H9 (cell line): Measurements from ENCODE around the gene HTRA3. TPM values are rescaled to one million over a fixed set of nuclear protein-coding genes. Genes with fewer than 3 reads are reported as not detected.
A peak's percentile ranks its signal among the peaks of the same experiment; 100 is the strongest.

Source experiments
- DNase-seq: peaks from one replicate; pipeline ENCODE4 v3.0.0-alpha.2; 2017
- H2AFZ ChIP-seq: one replicate; pipeline ENCODE4 v1.6.1; 2013; ENCODE audit warnings: mild to moderate bottlenecking, low read length, control low read depth, moderate library complexity
- H2AK5ac ChIP-seq: 2 replicates; pipeline ENCODE4 v1.6.1; 2013; ENCODE audit warnings: low read length, control low read depth, mixed read lengths; ENCODE audit not compliant: insufficient read length
- H2BK120ac ChIP-seq: one replicate; pipeline ENCODE4 v1.6.1; 2013; ENCODE audit warnings: low read depth, mild to moderate bottlenecking, low read length, control low read depth, inconsistent platforms; ENCODE audit not compliant: poor library complexity, severe bottlenecking
- H2BK12ac ChIP-seq: 2 replicates; pipeline ENCODE4 v1.6.1; 2013; ENCODE audit warnings: low read length, control low read depth, mixed read lengths, low read depth; ENCODE audit not compliant: insufficient read length
- H2BK15ac ChIP-seq: 2 replicates; pipeline ENCODE4 v1.6.1; 2013; ENCODE audit warnings: low read depth, low read length, control low read depth
- H2BK20ac ChIP-seq: one replicate; pipeline ENCODE4 v1.6.1; 2013; ENCODE audit warnings: low read depth, mild to moderate bottlenecking, low read length, control low read depth, inconsistent platforms; ENCODE audit not compliant: poor library complexity, severe bottlenecking
- H2BK5ac ChIP-seq: 2 replicates; pipeline ENCODE4 v1.6.1; 2013; ENCODE audit warnings: low read length, control low read depth, mixed read lengths; ENCODE audit not compliant: insufficient read length
- H3K14ac ChIP-seq: 2 replicates; pipeline ENCODE4 v1.6.1; 2013; ENCODE audit warnings: low read length, control low read depth; ENCODE audit not compliant: insufficient read depth
- H3K18ac ChIP-seq: 2 replicates; pipeline ENCODE4 v1.6.1; 2013; ENCODE audit warnings: low read depth, mild to moderate bottlenecking, mixed read lengths, low read length, control low read depth; ENCODE audit not compliant: insufficient read length
- H3K23ac ChIP-seq: 2 replicates; pipeline ENCODE4 v1.6.1; 2013; ENCODE audit warnings: low read length, control low read depth, mixed read lengths, low read depth; ENCODE audit not compliant: insufficient read length
- H3K23me2 ChIP-seq: 2 replicates; pipeline ENCODE4 v1.6.1; 2013; ENCODE audit warnings: low read depth, mild to moderate bottlenecking, mixed read lengths, low read length, control low read depth; ENCODE audit not compliant: insufficient read length, poor library complexity, severe bottlenecking
- H3K27ac ChIP-seq: 2 replicates; pipeline ENCODE4 v1.5.1; 2013; ENCODE audit warnings: low read length, control low read depth, mixed read lengths, low read depth; ENCODE audit not compliant: insufficient read length
- H3K27me3 ChIP-seq: 2 replicates; pipeline ENCODE4 v1.6.1; 2013; ENCODE audit warnings: low read length, control low read depth, inconsistent platforms; ENCODE audit not compliant: insufficient read depth
- H3K4ac ChIP-seq: 2 replicates; pipeline ENCODE4 v1.6.1; 2013; ENCODE audit warnings: low read depth, mild to moderate bottlenecking, control low read depth, inconsistent platforms, low read length, moderate library complexity
- H3K4me1 ChIP-seq: 2 replicates; pipeline ENCODE4 v1.6.1; 2013; ENCODE audit warnings: low read length, control low read depth, inconsistent platforms; ENCODE audit not compliant: insufficient read depth
- H3K4me2 ChIP-seq: 2 replicates; pipeline ENCODE4 v1.6.1; 2013; ENCODE audit warnings: low read length, control low read depth, mixed read lengths; ENCODE audit not compliant: insufficient read length, insufficient read depth
- H3K56ac ChIP-seq: 2 replicates; pipeline ENCODE4 v1.6.1; 2013; ENCODE audit warnings: low read depth, mild to moderate bottlenecking, mixed read lengths, low read length, control low read depth; ENCODE audit not compliant: insufficient read length
- H3K79me1 ChIP-seq: 2 replicates; pipeline ENCODE4 v1.6.1; 2013; ENCODE audit warnings: low read depth, mild to moderate bottlenecking, moderate library complexity, low read length, control low read depth, inconsistent platforms; ENCODE audit not compliant: insufficient read depth, poor library complexity, severe bottlenecking
- H3K79me2 ChIP-seq: 2 replicates; pipeline ENCODE4 v1.6.1; 2013; ENCODE audit warnings: low read length, control low read depth, inconsistent platforms; ENCODE audit not compliant: insufficient read depth
- H3K9ac ChIP-seq: 2 replicates; pipeline ENCODE4 v1.6.1; 2013; ENCODE audit warnings: low read length, control low read depth, mixed read lengths; ENCODE audit not compliant: insufficient read length; ENCODE audit errors: extremely low read depth
- H3K9me3 ChIP-seq: one replicate; pipeline ENCODE4 v1.6.1; 2013; ENCODE audit warnings: low read depth, low read length, inconsistent platforms; ENCODE audit not compliant: control insufficient read depth
- H3T11ph ChIP-seq: one replicate; pipeline ENCODE4 v1.6.1; 2013; ENCODE audit warnings: mild to moderate bottlenecking, low read length, control low read depth, inconsistent platforms
- H4K20me1 ChIP-seq: one replicate; pipeline ENCODE4 v1.6.1; 2013; ENCODE audit not compliant: control insufficient read depth, insufficient read length, insufficient read depth
- H4K5ac ChIP-seq: 2 replicates; pipeline ENCODE4 v1.6.1; 2013; ENCODE audit warnings: low read depth, mild to moderate bottlenecking, mixed read lengths, low read length, control low read depth; ENCODE audit not compliant: insufficient read length
- H4K8ac ChIP-seq: replicated peaks from 2 replicates; pipeline ENCODE4 v1.6.1; 2013; ENCODE audit warnings: low read length, control low read depth, mixed read lengths, low read depth; ENCODE audit not compliant: insufficient read length
- H4K91ac ChIP-seq: 2 replicates; pipeline ENCODE4 v1.6.1; 2013; ENCODE audit warnings: low read depth, mild to moderate bottlenecking, moderate library complexity, mixed read lengths, low read length, control low read depth; ENCODE audit not compliant: insufficient read length
- H3K27ac Mint-ChIP-seq, 3 experiments: 2 replicates in 2 of 3; 3 replicates in 1 of 3; pipeline ENCODE4 v1.8.0; 2020 to 2021; ENCODE audit warnings: mixed read lengths in 3 of 3, mild to moderate bottlenecking in 1 of 3, moderate library complexity in 1 of 3
- H3K27me3 Mint-ChIP-seq: 2 replicates; pipeline ENCODE4 v1.8.0; 2021; ENCODE audit warnings: low read depth, mild to moderate bottlenecking, moderate library complexity, mixed read lengths
- H3K36me3 Mint-ChIP-seq, 3 experiments: 2 replicates in 2 of 3; 3 replicates in 1 of 3; pipeline ENCODE4 v1.8.0; 2020 to 2021; ENCODE audit warnings: low read depth in 3 of 3, mixed read lengths in 3 of 3; ENCODE audit not compliant: insufficient read depth in 1 of 3
- H3K4me1 Mint-ChIP-seq, 2 experiments: 2 replicates each; pipeline ENCODE4 v1.8.0; 2020; ENCODE audit warnings: mixed read lengths in 2 of 2
- H3K4me3 Mint-ChIP-seq, 2 experiments: 2 replicates in 1 of 2; 3 replicates in 1 of 2; pipeline ENCODE4 v1.8.0; 2020 to 2021; ENCODE audit warnings: mild to moderate bottlenecking in 2 of 2, mixed read lengths in 2 of 2, moderate library complexity in 1 of 2
- H3K9me3 Mint-ChIP-seq, 2 experiments: 2 replicates in 1 of 2; 3 replicates in 1 of 2; pipeline ENCODE4 v1.8.0; 2020; ENCODE audit warnings: mild to moderate bottlenecking in 2 of 2, mixed read lengths in 2 of 2, moderate library complexity in 1 of 2
- CTCF ChIP-seq: fragments of 200-600 bp; sonication (generic); conservative IDR thresholded peaks from 3 replicates; pipeline ENCODE4 v1.8.0; 2021; ENCODE audit warnings: antibody characterized with exemption, mild to moderate bottlenecking
- WGBS: extraction: QIAGEN DNeasy Blood & Tissue Kit; methylation state at CpG from one replicate; pipeline ENCODE4 v1.1.7; 2013; ENCODE audit warnings: missing lambda C conversion rate, low lambda C conversion rate, mixed read lengths; ENCODE audit not compliant: insufficient read length; ENCODE audit errors: extremely low coverage; 5-methylcytosine and 5-hydroxymethylcytosine counted together
- total RNA-seq: library from RNA; stranded (reverse); gene quantifications from 2 replicates; pipeline ENCODE4 v1.2.1, GENCODE V29; 2021

The HTRA3 gene
- total RNA-seq, 1 experiment from 2014 or later = 3.0 TPM

- Histone ChIP-seq H3K9ac (no peak overlapping the region), H4K20me1 (no peaks in the 10 kb centered on the region), H2BK12ac (no peak overlapping the region), H3T11ph (no peak overlapping the region), H3K18ac (no peak overlapping the region), H3K14ac (no peak overlapping the region), H2BK15ac (no peak overlapping the region), H3K27ac (no peak overlapping the region), H3K4me2 (no peak overlapping the region), H2AK5ac (no peak overlapping the region), H3K23ac (no peak overlapping the region), H3K56ac (no peak overlapping the region), H2AFZ (no peak overlapping the region), H2BK20ac (no peak overlapping the region), H3K27me3 (no peaks in the 10 kb centered on the region), H2BK5ac (no peak overlapping the region), H3K4me1 (no peaks in the 10 kb centered on the region), H3K79me2 (no peaks in the 10 kb centered on the region), H3K79me1 (no peaks in the 10 kb centered on the region), H3K4ac (no peak overlapping the region), H4K5ac (no peak overlapping the region), H2BK120ac (no peak overlapping the region), H3K23me2 (no peaks in the 10 kb centered on the region), H3K9me3 (no peaks in the 10 kb centered on the region), H4K8ac (no peak overlapping the region), H4K91ac (no peak overlapping the region)
- no CpG with 5 or more reads among the region's 20 CpGs for whole genome bisulfite sequencing
- Mint-ChIP-seq H3K27ac (no peak overlapping the region; a peak in 1 of 7 replicates), H3K36me3 (peaks cover 0 to under 1% (median 0%) of the 10 kb centered on the region in 3 experiments; a peak in 2 of 7 replicates), H3K9me3 (peaks cover 0 to 5% of the 10 kb centered on the region in 2 experiments; a peak in 3 of 5 replicates), H3K4me1 (no peaks in the 10 kb centered on the region), H3K4me3 (no peak overlapping the region), H3K27me3 (peaks cover 8% of the 10 kb centered on the region)
- DNase-seq = peak; percentile 8
- no peak for TF ChIP-seq CTCF
Observed at GRCh38 chr4:8329859-8330761, 60.6 kb downstream of the HTRA3 start.
